Activated CD8-positive, alpha-beta T cell treated with anti-CD3 and anti-CD28 coated beads for 36 hours (primary cell): ENCODE results near the gene AOAH. TPM values are rescaled to one million over a fixed set of nuclear protein-coding genes. Genes with fewer than 3 reads are reported as not detected.

Experiments used
- ATAC-seq: fragments of 200-7000 bp; cut with Tn5 transposase; one replicate; pipeline ENCODE4 v1.10.0; 2021; ENCODE audit warnings: mild to moderate bottlenecking, moderate library complexity
- CTCF ChIA-PET: fragments of 350-600 bp; sonication (Branson Sonifier 250); formaldehyde crosslinking; loops from one replicate; lab custom pipeline; 2021; ENCODE audit warnings: antibody characterized with exemption; lab: Charles Lee
- POLR2A ChIA-PET: fragments of 350-600 bp; sonication (Branson Sonifier 250); formaldehyde crosslinking; loops from one replicate; lab custom pipeline; 2021; ENCODE audit warnings: antibody characterized with exemption; lab: Charles Lee
- DNase-seq: peaks from one replicate; pipeline ENCODE4 v3.0.0-alpha.2; 2020
- H3K27ac Mint-ChIP-seq: one replicate; pipeline ENCODE4 v1.8.0; 2021; ENCODE audit warnings: mild to moderate bottlenecking, mixed read lengths
- H3K27me3 Mint-ChIP-seq: one replicate; pipeline ENCODE4 v1.8.0; 2021; ENCODE audit warnings: mixed read lengths
- H3K36me3 Mint-ChIP-seq: one replicate; pipeline ENCODE4 v1.8.0; 2021; ENCODE audit warnings: low read depth, mixed read lengths
- H3K4me1 Mint-ChIP-seq: one replicate; pipeline ENCODE4 v1.8.0; 2021; ENCODE audit warnings: low read depth, mixed read lengths
- H3K4me3 Mint-ChIP-seq: one replicate; pipeline ENCODE4 v1.8.0; 2021; ENCODE audit warnings: mild to moderate bottlenecking, moderate library complexity, mixed read lengths
- H3K9me3 Mint-ChIP-seq: one replicate; pipeline ENCODE4 v1.8.0; 2021; ENCODE audit warnings: mixed read lengths
- CTCF ChIP-seq: fragments of 200-600 bp; IDR thresholded peaks from one replicate; pipeline ENCODE4 v1.8.0; 2022; ENCODE audit warnings: antibody characterized with exemption, mild to moderate bottlenecking
- intact Hi-C: fragments of 100-400 bp; cut with micrococcal nuclease; formaldehyde crosslinking; loops from one replicate; pipeline ENCODE4 v1.10.0; 2022
- total RNA-seq, 2 experiments: library from RNA; stranded (reverse); gene quantifications; one replicate each; pipeline ENCODE4 v1.2.3, GENCODE V29; 2021

The AOAH gene
- total RNA-seq, 2 experiments from 2014 or later: 10.4 to 17.1 TPM

- POLR2A ChIA-PET: interaction anchor here (0.6 kb wide), 1 partner anchor 33 kb away, joined by 3 read pairs; no protein-coding TSS in a partner anchor
- intact Hi-C loops: no loop called here
- Mint-ChIP-seq H3K27me3 (no peaks in the 10 kb centered on the region), H3K36me3 (no peaks in the 10 kb centered on the region), H3K4me3 (no peak overlapping the region), H3K27ac (peak overlapping the region; percentile 44), H3K4me1 (peaks cover 24% of the 10 kb centered on the region), H3K9me3 (peaks cover 15% of the 10 kb centered on the region)
- ATAC-seq: peak; percentile 75
- DNase-seq: peak; percentile 54
- CTCF ChIA-PET: interaction anchor here (0.6 to 2.3 kb wide), 4 partner anchors 12 to 723 kb away, joined by 3 to 11 read pairs (median 4); no protein-coding TSS in a partner anchor
- TF ChIP-seq CTCF: peak; percentile 35
Measured at GRCh38 chr7:36475381-36475780, 248.9 kb downstream of the AOAH start.

GRCh38 chr7:36475011-36475342 is 249.3 kb downstream of the AOAH start:
- peak overlapping the region; percentile 39 for H3K27ac Mint-ChIP-seq
- no peaks in the 10 kb centered on the region for H3K27me3 Mint-ChIP-seq
- ChIA-PET CTCF (interaction anchor here (1.1 to 2.3 kb wide), 4 partner anchors 12 to 724 kb away, joined by 4 to 11 read pairs (median 6); no protein-coding TSS in a partner anchor), POLR2A (no interaction called here)
- H3K4me3 Mint-ChIP-seq: no peak overlapping the region
- intact Hi-C loops: no loop called here
- H3K36me3 Mint-ChIP-seq: no peaks in the 10 kb centered on the region
- H3K4me1 Mint-ChIP-seq: peaks cover 21% of the 10 kb centered on the region
- TF ChIP-seq CTCF: no peak
- peaks cover 12% of the 10 kb centered on the region for H3K9me3 Mint-ChIP-seq
- ATAC-seq (no peak), DNase-seq (no peak)

GRCh38 chr7:36474283-36475010 is 249.8 kb downstream of the AOAH start:
- H3K27me3 Mint-ChIP-seq: no peaks in the 10 kb centered on the region
- H3K27ac Mint-ChIP-seq: peak overlapping the region; percentile 39
- peaks cover 7% of the 10 kb centered on the region for H3K9me3 Mint-ChIP-seq

GRCh38 chr7:36473454-36474282 is 250.6 kb downstream of the AOAH start:
- H3K36me3 Mint-ChIP-seq: no peaks in the 10 kb centered on the region
- H3K4me3 Mint-ChIP-seq: no peak overlapping the region
- ATAC-seq (peak; percentile 31), DNase-seq (peak; percentile 65)
- H3K9me3 Mint-ChIP-seq: no peaks in the 10 kb centered on the region
- no peak for TF ChIP-seq CTCF
- H3K27ac Mint-ChIP-seq: peak overlapping the region; percentile 39
- ChIA-PET POLR2A (interaction anchor here (0.8 kb wide), 1 partner anchor 26 kb away, joined by 3 read pairs; no protein-coding TSS in a partner anchor), CTCF (interaction anchor here (0.9 to 2.3 kb wide), 6 partner anchors 9 to 708 kb away, joined by 3 to 11 read pairs (median 4); partner anchors contain the start of gene ANLN)
- no peaks in the 10 kb centered on the region for H3K27me3 Mint-ChIP-seq
- intact Hi-C loops: no loop called here
- H3K4me1 Mint-ChIP-seq: peaks cover 20% of the 10 kb centered on the region

More at GRCh38 chr7:36474283-36475010, 249.8 kb downstream of the AOAH start:
- H3K4me3 Mint-ChIP-seq: no peak overlapping the region
- TF ChIP-seq CTCF: no peak
- CTCF ChIA-PET: interaction anchor here (1.1 to 2.3 kb wide), 4 partner anchors 13 to 724 kb away, joined by 4 to 11 read pairs (median 6); no protein-coding TSS in a partner anchor
- intact Hi-C loops: no loop called here
- peaks cover 20% of the 10 kb centered on the region for H3K4me1 Mint-ChIP-seq
- ATAC-seq (peak; percentile 57), DNase-seq (peak; percentile 10)
- POLR2A ChIA-PET: interaction anchor here (0.8 kb wide), 1 partner anchor 27 kb away, joined by 3 read pairs; no protein-coding TSS in a partner anchor
- H3K36me3 Mint-ChIP-seq: no peaks in the 10 kb centered on the region
